GM19240 (cell line): ENCODE results near the gene ODF4.
"Not testable (repeated sequence)": the region's sequence is repeated elsewhere in the genome, so short reads cannot be mapped to it uniquely, and the experiment has no call there.

Experiments
- DNase-seq: peaks from one replicate; pipeline ENCODE4 v3.0.0; 2011; ENCODE audit warnings: low spot score; ENCODE audit not compliant: insufficient read length

Gene ODF4

DNA sequence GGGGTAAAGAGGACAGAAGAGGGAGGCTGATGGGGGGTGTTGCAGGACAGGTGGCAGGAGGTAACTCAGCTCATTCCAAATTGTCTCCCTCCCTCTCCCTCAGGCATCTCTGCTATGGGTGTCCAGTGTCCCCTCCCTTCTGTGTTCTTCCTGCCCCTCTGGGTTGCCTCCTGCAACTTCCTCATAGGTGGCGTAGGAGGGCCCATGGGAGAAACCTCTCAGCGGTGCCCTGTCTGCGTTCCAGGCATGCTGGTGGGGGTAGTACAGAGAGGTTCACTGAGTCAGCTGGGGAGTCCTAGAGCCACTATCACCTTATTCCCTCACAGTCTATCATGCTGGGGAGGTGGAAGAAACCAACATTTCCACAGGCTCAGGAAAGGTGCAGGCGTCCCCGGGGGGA, 14.7 kb upstream of the ODF4 start:
- DNase-seq, result no peak

GRCh38 chr17:8326511-8327302, 12.9 kb upstream of the ODF4 start:
- DNase-seq, result peak; percentile 29

- DNase-seq, result no peak
These were observed 12.4 kb upstream of the ODF4 start for GRCh38 chr17:8327303-8327649.

DNA sequence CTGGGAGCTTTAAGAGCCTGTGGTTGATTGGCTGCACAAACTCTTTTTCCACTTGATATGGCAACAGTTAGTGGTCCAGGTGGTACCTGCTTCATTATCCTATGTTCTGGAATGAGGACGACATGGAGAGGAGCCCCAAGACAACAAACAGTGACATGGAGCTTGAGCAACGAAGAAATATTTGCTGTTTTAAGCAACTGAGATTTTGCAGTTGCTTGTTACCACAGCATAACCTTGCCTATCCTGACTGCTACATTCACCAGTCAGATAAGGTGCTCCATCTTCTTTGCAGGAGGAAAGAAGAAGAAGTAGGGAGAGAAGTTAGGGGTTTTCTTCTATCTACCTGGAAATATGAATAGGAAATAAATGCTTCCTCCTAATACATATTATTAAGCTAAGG, 7.5 kb upstream of the ODF4 start:
- DNase-seq, result no peak

DNA sequence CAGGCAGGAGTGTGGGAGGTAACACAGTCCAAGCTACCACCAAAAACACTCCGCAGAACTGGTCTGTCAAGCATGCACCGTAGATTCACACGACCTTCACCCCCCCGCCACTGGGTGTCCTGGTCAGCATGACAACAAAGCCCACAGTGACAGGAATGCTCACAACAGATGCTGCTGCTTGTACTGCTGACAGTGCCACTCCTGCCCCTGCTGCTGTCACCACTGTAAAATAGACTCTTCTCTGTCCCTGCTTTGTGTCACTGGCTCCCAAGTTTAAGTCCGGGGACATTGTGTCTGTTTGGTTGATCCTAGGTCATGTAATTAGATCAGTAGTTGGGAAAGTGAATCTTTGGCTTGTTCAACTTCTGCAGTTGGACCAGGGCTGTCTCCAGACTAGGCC, 7.0 kb upstream of the ODF4 start:
- no peak for DNase-seq

- DNase-seq, result no peak
These were observed 6.4 kb upstream of the ODF4 start for GRCh38 chr17:8333281-8333680.

DNA sequence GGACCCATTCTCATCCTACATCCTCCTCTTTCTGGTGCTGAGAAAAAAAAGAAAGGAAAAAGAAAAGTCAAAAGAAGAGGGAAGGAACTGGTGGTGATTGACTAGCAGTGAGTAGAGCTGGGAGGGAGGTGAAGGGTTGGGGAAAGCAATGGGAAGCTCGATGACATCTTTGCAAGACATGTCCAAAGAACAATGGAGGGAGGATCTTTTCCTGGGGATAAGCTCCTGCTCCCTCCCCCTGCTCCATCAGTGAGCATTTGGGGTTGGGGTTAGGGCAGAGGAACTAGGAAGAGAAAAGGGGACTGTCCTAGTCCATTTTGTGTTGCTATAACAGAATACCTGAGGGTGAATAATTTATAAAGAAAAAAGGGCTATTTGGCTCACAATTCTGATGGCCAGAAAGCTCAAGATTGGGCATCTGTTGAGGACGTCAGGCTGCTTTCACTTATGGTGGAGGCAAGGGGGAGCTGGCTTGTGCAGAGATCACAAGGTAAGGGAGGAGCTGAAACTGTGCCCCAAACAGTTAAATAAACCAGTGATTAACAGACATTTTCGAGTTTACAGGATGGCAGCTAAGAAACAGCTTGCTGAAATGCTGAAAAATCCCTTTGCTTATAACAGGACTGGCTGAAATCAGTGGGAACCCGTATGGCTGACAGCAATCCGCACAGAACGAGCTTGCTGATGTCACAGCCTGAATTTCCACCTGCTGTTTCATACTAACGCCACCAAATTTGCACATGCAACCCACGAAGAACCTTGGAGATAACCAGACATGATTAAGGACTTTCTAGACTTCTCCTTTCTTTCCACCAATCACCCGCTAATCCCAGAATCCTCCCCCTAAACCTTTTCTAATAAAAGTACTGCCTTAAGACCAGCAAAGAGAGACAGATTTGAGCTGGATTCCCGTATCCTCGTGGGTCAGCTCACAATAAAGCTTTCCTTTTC, 1.6 kb upstream of the ODF4 start:
- DNase-seq, result no peak

DNA sequence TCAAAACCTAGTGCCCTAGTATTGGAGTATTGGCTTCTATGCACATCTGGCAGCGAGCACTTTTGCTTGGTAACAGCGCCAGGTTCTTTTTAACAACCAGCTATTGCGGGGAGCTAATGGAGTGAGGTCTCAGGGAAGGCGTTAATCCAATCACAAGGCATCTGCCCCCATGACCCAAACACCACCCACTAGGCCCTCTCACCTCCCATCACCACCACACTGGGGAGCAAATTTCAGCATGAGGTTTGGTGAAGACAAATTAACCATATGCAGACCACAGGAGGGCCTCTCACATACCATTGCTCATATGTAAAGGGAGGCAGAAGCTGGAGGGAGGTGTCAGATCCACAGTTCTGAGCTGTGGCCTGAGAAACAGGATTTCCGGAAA, 893 bp upstream of the ODF4 start:
- no peak for DNase-seq

GRCh38 chr17:8341456-8341855, 1.8 kb downstream of the ODF4 start:
- no peak for DNase-seq

GRCh38 chr17:8345052-8345690, 5.5 kb downstream of the ODF4 start:
- no peak for DNase-seq

DNA sequence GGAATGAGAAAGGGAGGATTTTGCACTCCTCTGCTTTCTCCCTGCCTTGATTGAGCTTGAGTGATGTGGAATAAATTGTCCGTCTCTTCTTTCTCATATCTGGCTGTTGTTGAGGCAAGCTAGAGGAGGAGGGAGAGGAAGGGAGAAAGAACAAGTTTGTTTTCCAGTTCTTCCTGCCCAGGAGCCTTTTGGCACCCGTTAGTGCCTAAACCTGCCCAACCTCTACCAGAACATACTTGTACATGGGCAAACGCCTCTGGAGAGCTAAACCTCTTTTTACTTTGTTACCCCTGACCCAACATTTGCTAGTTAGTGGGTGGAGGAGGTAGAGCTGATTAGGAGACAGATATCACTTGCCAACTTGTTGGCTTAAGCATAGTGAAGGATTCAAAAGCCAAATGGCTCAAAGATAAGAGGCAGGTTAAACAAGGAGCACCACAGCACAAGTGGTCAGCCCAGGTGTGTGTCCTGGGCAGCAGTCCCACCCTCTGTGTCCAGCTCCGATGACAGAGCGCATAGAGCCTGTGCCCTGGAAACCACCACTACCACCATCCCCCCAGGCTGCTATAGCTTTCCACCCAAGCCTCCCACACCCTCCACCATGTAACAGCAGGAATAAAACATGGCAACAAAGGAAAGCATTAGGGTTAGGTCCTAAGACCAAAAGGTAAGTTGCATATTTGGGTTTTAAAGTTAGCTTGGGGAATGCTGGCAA, 6.5 kb downstream of the ODF4 start:
- no peak for DNase-seq

- DNase-seq, result not testable (repeated sequence)
These were observed 7.4 kb downstream of the ODF4 start for GRCh38 chr17:8347001-8347400.

GRCh38 chr17:8350339-8350738, 10.7 kb downstream of the ODF4 start:
- DNase-seq, result no peak

DNA sequence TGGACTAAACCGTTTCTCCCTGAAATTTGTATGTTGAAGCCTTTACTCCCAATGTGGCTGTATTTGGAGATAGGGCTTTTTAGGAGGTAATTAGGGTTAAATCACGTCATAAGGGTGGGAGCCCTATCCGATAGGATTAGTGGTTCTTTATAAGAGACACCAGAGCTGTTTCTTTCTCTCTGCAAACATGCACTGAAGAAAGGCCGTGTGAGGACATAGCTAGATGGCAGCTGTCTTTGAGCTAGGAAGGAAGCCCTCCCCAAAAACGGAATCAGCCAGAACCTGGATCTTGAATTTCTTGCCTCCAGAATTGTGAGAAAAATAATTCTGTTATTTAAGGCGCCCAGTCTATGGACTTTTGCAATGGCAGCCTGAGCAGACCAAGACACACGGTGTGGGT, 14.1 kb downstream of the ODF4 start:
- DNase-seq, result no peak

DNA sequence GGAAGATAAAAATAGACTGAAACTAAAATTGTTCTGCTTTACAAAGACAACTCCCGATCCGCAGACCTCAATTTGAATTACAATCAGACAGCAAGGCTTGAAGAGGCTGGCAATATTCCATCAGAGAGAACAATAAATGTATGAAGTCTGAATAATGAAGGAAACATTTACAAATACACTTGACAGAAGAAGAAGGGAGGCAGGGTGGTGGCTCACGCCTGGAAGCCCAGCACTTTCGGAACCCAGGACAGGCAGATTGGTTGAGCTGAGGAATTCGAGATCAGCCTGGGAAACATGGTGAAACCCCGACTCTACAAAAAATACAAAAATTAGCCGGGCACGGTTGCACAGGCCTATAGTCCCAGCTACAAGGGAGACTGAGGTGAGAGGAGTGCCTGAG, 14.6 kb downstream of the ODF4 start:
- DNase-seq, result no peak

DNA sequence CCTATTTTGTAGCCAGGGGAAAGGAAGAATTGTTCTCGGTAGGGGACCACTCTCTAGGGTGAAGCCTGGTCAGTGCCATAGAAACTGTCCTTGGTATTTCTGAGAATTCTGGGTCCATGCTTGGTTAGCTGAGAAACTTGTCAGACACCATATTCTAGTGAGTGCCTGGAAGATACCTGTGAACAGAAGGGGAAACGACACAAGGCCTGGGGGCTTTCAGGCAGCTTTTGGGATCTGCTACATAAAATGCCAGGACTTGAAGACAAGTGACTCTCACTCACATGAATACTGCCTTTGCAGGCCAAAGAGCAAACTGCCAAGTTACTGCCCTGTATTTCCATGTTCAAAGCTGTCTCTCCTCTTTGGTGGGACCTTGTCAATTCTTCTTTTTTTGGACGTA, 18.3 kb downstream of the ODF4 start:
- DNase-seq, result no peak

DNA sequence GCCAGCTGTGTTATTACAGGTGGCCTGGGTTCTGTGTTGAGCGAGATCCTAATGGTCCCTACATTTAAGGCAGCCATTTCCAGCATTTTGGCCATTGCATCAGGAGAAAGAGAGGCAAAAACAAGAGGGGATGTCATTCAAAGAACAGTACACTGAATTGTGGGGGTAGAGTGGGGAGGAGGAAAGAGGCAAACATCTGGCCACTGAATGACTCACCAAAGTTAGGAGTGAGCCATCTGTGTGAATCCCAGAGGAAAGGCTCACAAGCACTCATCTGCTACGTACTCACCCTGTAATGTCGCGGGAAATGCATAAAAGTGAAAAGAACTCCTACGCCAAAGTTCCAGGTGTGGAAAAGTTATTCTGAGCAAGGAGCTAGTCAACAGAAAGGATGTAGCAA, 20.1 kb downstream of the ODF4 start:
- DNase-seq, result no peak

DNA sequence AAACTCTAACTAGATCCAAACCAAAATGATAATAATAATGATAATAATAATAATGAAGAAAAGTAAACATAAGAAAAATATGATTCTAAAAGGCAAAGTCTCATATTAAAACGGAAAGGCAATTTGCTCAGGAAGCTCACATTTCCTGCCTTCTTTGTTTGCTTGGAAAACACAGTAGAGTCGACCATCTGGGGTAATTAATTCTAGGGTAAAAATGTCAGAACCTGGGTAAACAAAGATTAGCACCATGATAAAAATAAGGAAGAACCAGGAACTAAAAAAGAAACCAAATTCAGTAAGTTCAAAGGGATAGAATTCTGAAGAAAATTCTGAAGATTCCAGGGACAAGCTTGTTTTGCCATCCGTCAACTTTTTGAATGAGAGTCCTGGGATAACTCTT, 20.6 kb downstream of the ODF4 start:
- no peak for DNase-seq

GRCh38 chr17:8360751-8361150, 21.1 kb downstream of the ODF4 start:
- no peak for DNase-seq

DNA sequence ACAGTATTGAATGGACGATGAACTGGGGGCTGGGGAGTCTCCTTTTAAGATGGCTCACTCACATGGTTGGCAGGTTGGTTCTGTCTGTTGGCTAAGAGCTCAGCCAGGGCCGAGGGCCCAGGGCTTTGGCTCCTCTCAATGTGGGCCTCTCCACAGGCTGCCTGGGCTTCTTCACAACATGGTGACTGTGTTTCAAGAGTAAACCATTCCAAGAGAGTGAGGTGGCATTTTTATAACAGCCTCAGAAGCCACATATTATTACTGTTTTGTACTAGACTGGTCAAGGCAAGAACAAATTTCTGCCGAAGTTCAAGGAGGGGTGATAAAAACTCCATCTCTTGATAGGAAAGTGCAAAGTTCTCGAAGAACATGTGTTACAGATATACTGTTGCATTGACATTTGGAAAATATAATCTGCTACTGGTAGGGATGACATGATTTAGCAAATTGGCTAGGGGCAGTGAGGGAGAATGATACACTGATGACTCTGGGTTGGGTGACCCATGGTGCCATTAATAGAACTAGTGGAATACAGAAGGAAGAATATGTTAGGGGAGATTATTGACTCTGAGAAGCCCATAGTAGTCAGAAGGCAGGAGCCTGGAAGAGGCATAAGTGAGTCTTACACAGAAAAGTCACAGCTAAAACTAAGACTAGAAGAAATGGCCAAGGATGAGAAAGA, 23.2 kb downstream of the ODF4 start:
- DNase-seq, result no peak

GRCh38 chr17:8365143-8365542, 25.5 kb downstream of the ODF4 start:
- no peak for DNase-seq
